DND-41 (cell line): ENCODE results near the gene ANKRD40CL.

Source experiments
- ATAC-seq: fragments of 200-7000 bp; cut with Tn5 transposase; 3 replicates; pipeline ENCODE4 v1.9.1; 2021; ENCODE audit warnings: low read depth; ENCODE audit not compliant: insufficient read depth
- DNase-seq: peaks from one replicate; pipeline ENCODE4 v3.0.0-alpha.2; 2020
- H2AFZ ChIP-seq: 2 replicates; pipeline ENCODE4 v1.6.0; 2012; ENCODE audit warnings: low read depth, low read length
- H3K27ac ChIP-seq: 2 replicates; pipeline ENCODE4 v1.5.1; 2012; ENCODE audit warnings: low read length, inconsistent platforms
- H3K27me3 ChIP-seq: fragments of 200-600 bp; sonication (generic); 2 replicates; pipeline ENCODE4 v1.6.0; 2012; ENCODE audit warnings: low read length, mild to moderate bottlenecking, inconsistent platforms; ENCODE audit not compliant: insufficient read depth, poor library complexity
- H3K36me3 ChIP-seq: 2 replicates; pipeline ENCODE4 v1.5.1; 2012; ENCODE audit warnings: low read length, inconsistent platforms; ENCODE audit not compliant: insufficient read depth
- H3K4me1 ChIP-seq: 2 replicates; pipeline ENCODE4 v1.5.1; 2012; ENCODE audit warnings: mild to moderate bottlenecking, low read length; ENCODE audit not compliant: insufficient read depth
- H3K4me2 ChIP-seq: 2 replicates; pipeline ENCODE4 v1.6.0; 2012; ENCODE audit warnings: mild to moderate bottlenecking, moderate library complexity, low read length, inconsistent platforms; ENCODE audit not compliant: insufficient read depth
- H3K4me3 ChIP-seq, 2 experiments: fragments of 200-600 bp in 1 of 2; shearing (Covaris generic) in 1 of 2; 2 replicates each; pipeline ENCODE4 v1.5.1; 2012 to 2016; ENCODE audit warnings: inconsistent platforms in 2 of 2, low read length in 2 of 2, mild to moderate bottlenecking in 2 of 2, low read depth in 1 of 2, moderate library complexity in 1 of 2
- H3K79me2 ChIP-seq: 2 replicates; pipeline ENCODE4 v1.6.0; 2012; ENCODE audit warnings: low read length, inconsistent platforms; ENCODE audit not compliant: insufficient read depth
- H3K9ac ChIP-seq: 2 replicates; pipeline ENCODE4 v1.6.0; 2012; ENCODE audit warnings: low read depth, mild to moderate bottlenecking, inconsistent platforms, low read length, moderate library complexity
- H3K9me3 ChIP-seq: 2 replicates; pipeline ENCODE4 v1.5.1; 2012; ENCODE audit warnings: low read length, moderate library complexity, mild to moderate bottlenecking, inconsistent platforms; ENCODE audit not compliant: insufficient read depth, severe bottlenecking
- H4K20me1 ChIP-seq: 2 replicates; pipeline ENCODE4 v1.6.0; 2012; ENCODE audit warnings: low read length; ENCODE audit not compliant: insufficient read depth
- CTCF ChIP-seq: IDR thresholded peaks from 2 replicates; pipeline ENCODE4 v1.5.1; 2012; ENCODE audit warnings: borderline replicate concordance, low read length, moderate library complexity, mild to moderate bottlenecking; ENCODE audit not compliant: poor library complexity, severe bottlenecking; ENCODE audit errors: extremely low read depth
- EZH2 ChIP-seq: IDR thresholded peaks from 3 replicates; pipeline ENCODE4 v1.6.1; 2012; ENCODE audit warnings: borderline replicate concordance, low read depth, mild to moderate bottlenecking, moderate library complexity, low read length, inconsistent platforms; ENCODE audit not compliant: severe bottlenecking

Gene ANKRD40CL

DNA sequence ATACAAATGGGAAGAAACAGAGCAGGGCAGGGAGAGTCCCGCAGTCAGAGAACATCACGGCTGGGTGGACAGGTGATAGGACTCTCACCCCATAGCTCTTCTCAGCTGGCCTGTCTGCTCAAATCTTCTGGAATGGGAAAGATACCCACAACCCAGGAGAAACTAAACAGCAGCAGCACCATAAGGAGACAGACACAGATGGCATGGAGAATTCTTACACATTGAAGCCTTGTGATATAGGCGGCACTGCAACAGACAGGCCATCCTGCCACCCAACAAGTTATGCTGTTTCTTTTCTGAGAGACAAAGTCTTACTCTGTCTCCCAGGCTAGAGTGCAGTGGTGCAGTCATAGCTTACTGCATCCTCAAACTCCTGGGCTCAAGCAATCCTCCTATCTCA is 8.6 kb upstream of the ANKRD40CL start:
- H3K4me2 ChIP-seq = no peak overlapping the region
- H3K27me3 ChIP-seq = no peaks in the 10 kb centered on the region
- no peak for DNase-seq
- no peaks in the 10 kb centered on the region for H3K36me3 ChIP-seq
- H3K9me3 ChIP-seq = no peaks in the 10 kb centered on the region
- H3K9ac ChIP-seq = no peak overlapping the region
- no peak overlapping the region for H3K27ac ChIP-seq
- no peak overlapping the region for H2AFZ ChIP-seq
- H3K4me1 ChIP-seq = peaks cover 16% of the 10 kb centered on the region
- no peak for TF ChIP-seq CTCF
- no peak for TF ChIP-seq EZH2
- no peaks in the 10 kb centered on the region; the same call in 1 of the 2 replicates for H4K20me1 ChIP-seq
- no peaks in the 10 kb centered on the region for H3K79me2 ChIP-seq
- no peak overlapping the region for H3K4me3 ChIP-seq
- no peak for ATAC-seq

DNA sequence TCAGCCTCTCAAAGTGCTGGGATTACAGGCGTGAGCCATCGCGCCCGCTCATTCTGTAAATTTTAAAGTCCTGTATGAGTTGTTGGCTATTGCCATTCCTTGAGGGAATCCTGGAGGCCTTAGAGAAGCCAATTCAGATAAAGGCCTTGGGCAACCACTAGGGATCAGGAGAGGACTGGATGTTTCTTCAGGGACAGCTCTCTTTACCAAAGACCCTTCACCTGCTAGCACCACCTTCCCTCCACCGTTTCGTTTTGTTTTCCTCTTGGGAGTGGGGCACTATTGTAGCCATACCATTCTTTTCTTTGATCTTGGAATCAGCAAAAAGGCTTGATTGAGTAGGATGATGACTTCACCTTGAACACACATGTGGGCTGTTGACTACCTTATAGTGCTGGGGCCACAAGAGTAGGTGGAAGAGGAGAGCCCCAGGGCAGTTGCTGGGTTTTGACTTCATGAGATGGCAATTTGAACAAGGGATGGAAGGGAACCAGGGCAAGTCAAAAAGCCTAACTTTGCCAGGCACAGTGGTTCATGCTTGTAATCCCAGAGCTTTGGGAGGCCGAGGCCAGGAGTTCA is 7.0 kb upstream of the ANKRD40CL start:
- Histone ChIP-seq H3K36me3 (no peaks in the 10 kb centered on the region), H3K27ac (no peak overlapping the region), H3K9me3 (no peaks in the 10 kb centered on the region), H3K9ac (no peak overlapping the region), H3K4me1 (peaks cover 4% of the 10 kb centered on the region; the same call in 1 of the 2 replicates), H3K4me3 (no peak overlapping the region), H3K4me2 (no peak overlapping the region), H3K27me3 (no peaks in the 10 kb centered on the region), H2AFZ (no peak overlapping the region), H4K20me1 (no peaks in the 10 kb centered on the region; the same call in 1 of the 2 replicates), H3K79me2 (no peaks in the 10 kb centered on the region)
- DNase-seq (no peak), ATAC-seq (no peak)
- TF ChIP-seq EZH2 (no peak), CTCF (no peak)

DNA sequence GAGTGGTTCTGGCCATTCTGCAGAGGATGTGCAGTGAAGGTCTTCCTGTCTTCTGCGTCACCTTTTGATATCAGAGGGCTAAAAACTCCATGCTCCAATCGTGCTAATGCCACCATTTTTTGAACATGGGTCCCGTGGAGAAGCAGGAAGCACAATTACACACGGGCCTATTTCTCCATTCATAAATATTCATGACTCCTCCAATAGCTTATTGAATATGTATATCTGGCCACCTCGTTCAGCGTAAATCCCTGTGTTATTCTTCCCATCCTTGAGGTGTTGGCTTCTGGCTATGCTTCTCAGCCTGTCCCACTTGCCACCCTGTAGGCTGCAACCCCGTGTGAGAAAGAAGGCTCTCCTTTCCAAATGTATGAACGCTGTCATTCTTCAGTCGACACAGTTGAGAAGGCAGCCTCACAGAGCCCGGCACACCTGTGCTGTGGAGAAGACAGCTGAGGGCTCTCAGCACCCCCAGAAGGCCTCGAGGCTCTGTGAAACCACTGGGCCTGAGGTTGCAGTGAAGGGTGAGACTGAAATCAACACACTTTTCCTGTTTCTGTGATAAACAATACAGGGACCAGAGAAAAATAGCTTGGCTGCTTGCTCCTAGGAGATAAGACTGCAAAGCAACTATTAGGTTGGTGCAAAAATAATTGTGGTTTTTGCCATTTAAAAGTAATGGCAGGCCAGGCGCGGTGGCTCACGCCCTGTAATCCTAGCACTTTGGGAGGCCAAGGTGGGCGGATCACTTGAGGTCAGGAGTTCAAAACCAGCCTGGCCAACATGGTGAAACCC is 4.9 kb upstream of the ANKRD40CL start:
- ATAC-seq (peak; percentile 72), DNase-seq (no peak)
- Histone ChIP-seq H3K79me2 (no peaks in the 10 kb centered on the region), H3K9me3 (no peaks in the 10 kb centered on the region), H3K27ac (no peak overlapping the region), H3K4me3 (no peak overlapping the region), H3K36me3 (no peaks in the 10 kb centered on the region), H3K27me3 (peaks cover 2% of the 10 kb centered on the region), H2AFZ (no peak overlapping the region), H4K20me1 (0 out of 2 replicates have a peak, but pooled peaks cover 3% of the 10 kb centered on the region), H3K4me2 (no peak overlapping the region), H3K9ac (no peak overlapping the region), H3K4me1 (no peaks in the 10 kb centered on the region)
- TF ChIP-seq CTCF (no peak), EZH2 (no peak)
